Endothelial cell of umbilical vein (primary cell): ENCODE results near the gene CPXM2.

Experiments
- CTCF ChIP-seq, 2 donors: IDR thresholded peaks; 1 replicate in 1 of 2; 2 replicates in 1 of 2; pipeline ENCODE4 v1.5.1; 2011; ENCODE audit warnings: low read length in 2 of 2, mild to moderate bottlenecking in 2 of 2, moderate library complexity in 2 of 2, control low read depth in 1 of 2, inconsistent platforms in 1 of 2, low read depth in 1 of 2; ENCODE audit not compliant: insufficient read depth in 1 of 2; ENCODE audit errors: extremely low read depth in 1 of 2
- EZH2 ChIP-seq: IDR thresholded peaks from 2 replicates; pipeline ENCODE4 v1.6.1; 2012; ENCODE audit warnings: borderline replicate concordance, low read depth, mild to moderate bottlenecking, moderate library complexity, low read length, inconsistent platforms; ENCODE audit not compliant: severe bottlenecking
- JUN ChIP-seq: IDR thresholded peaks from 2 replicates; pipeline ENCODE4 v1.6.1; 2011; ENCODE audit warnings: borderline replicate concordance, low read depth; ENCODE audit not compliant: insufficient read length, insufficient read depth
- POLR2A ChIP-seq: IDR thresholded peaks from 2 replicates; pipeline ENCODE4 v1.6.1; 2012; ENCODE audit warnings: low read depth, mild to moderate bottlenecking, control low read depth, low read length
- POLR2AphosphoS5 ChIP-seq: IDR thresholded peaks from 2 replicates; pipeline ENCODE4 v1.6.1; 2012; ENCODE audit warnings: low read depth, mild to moderate bottlenecking, control low read depth, low read length, moderate library complexity; ENCODE audit not compliant: insufficient read depth

- TF ChIP-seq CTCF (IDR thresholded peaks at IDR 0.05; ENCODE audit: extremely low read depth in 1 of 2, insufficient read depth in 1 of 2, low read depth in 1 of 2, low read length in 2 of 2) (no peak), POLR2AphosphoS5 (no peak), POLR2A (no peak), EZH2 (no peak), JUN (no peak)
Measured at GRCh38 chr10:123929791-123930190, 38.2 kb upstream of the CPXM2 start.
